ENCODE measurements around the gene LMF1. TPM values are rescaled to one million over a fixed set of nuclear protein-coding genes. Genes with fewer than 3 reads are reported as not detected.

LMF1 gene
- total RNA-seq, 1 donor from 2014 or later, result 26.2 TPM

- TF ChIP-seq CTCF (IDR thresholded peaks at IDR 0.05; ENCODE audit: unreplicated experiment), result no peak
- H3K4me1 Mint-ChIP-seq (ENCODE audit: low read depth), result no peaks in the 10 kb centered on the region
- no peak for DNase-seq (ENCODE audit: low spot score, unreplicated experiment)
- no peaks in the 10 kb centered on the region for H3K27me3 Mint-ChIP-seq
- H3K9me3 Mint-ChIP-seq (ENCODE audit: low read depth), result peaks cover 19% of the 10 kb centered on the region
- peaks cover 18% of the 10 kb centered on the region for H3K36me3 Mint-ChIP-seq (ENCODE audit: insufficient read depth)
- no peak overlapping the region for H3K4me3 Mint-ChIP-seq (ENCODE audit: low read depth)
- no peak overlapping the region for H3K27ac Mint-ChIP-seq
These were observed 122.1 kb downstream of the LMF1 start for GRCh38 chr16:848510-849253.

- H3K27me3 Mint-ChIP-seq, result no peaks in the 10 kb centered on the region
- H3K9me3 Mint-ChIP-seq (ENCODE audit: low read depth), result peaks cover 19% of the 10 kb centered on the region
- H3K4me1 Mint-ChIP-seq (ENCODE audit: low read depth), result no peaks in the 10 kb centered on the region
- TF ChIP-seq CTCF (IDR thresholded peaks at IDR 0.05; ENCODE audit: unreplicated experiment), result no peak
- no peak overlapping the region for H3K27ac Mint-ChIP-seq
- no peak overlapping the region for H3K4me3 Mint-ChIP-seq (ENCODE audit: low read depth)
- peaks cover 17% of the 10 kb centered on the region for H3K36me3 Mint-ChIP-seq (ENCODE audit: insufficient read depth)
- no peak for DNase-seq (ENCODE audit: low spot score, unreplicated experiment)
These were observed 122.9 kb downstream of the LMF1 start for GRCh38 chr16:847681-848445.

- Mint-ChIP-seq H3K27ac (no peak overlapping the region), H3K27me3 (no peaks in the 10 kb centered on the region), H3K36me3 (ENCODE audit: insufficient read depth) (peaks cover 17% of the 10 kb centered on the region), H3K4me1 (ENCODE audit: low read depth) (no peaks in the 10 kb centered on the region), H3K9me3 (ENCODE audit: low read depth) (peaks cover 19% of the 10 kb centered on the region), H3K4me3 (ENCODE audit: low read depth) (no peak overlapping the region)
- no peak for DNase-seq (ENCODE audit: low spot score, unreplicated experiment)
- no peak for TF ChIP-seq CTCF (IDR thresholded peaks at IDR 0.05; ENCODE audit: unreplicated experiment)
These were observed 123.6 kb downstream of the LMF1 start for GRCh38 chr16:847151-847550.

GRCh38 chr16:845351-845745 is 125.4 kb downstream of the LMF1 start:
- Mint-ChIP-seq H3K27me3 (no peaks in the 10 kb centered on the region), H3K27ac (no peak overlapping the region), H3K9me3 (ENCODE audit: low read depth) (peaks cover 13% of the 10 kb centered on the region), H3K4me1 (ENCODE audit: low read depth) (no peaks in the 10 kb centered on the region), H3K4me3 (ENCODE audit: low read depth) (no peak overlapping the region), H3K36me3 (ENCODE audit: insufficient read depth) (peaks cover 12% of the 10 kb centered on the region)
- TF ChIP-seq CTCF (IDR thresholded peaks at IDR 0.05; ENCODE audit: unreplicated experiment), result no peak
- no peak for DNase-seq (ENCODE audit: low spot score, unreplicated experiment)

GRCh38 chr16:844638-845350 is 126.0 kb downstream of the LMF1 start:
- Mint-ChIP-seq H3K4me3 (ENCODE audit: low read depth) (no peak overlapping the region), H3K36me3 (ENCODE audit: insufficient read depth) (peaks cover 6% of the 10 kb centered on the region), H3K27me3 (no peaks in the 10 kb centered on the region), H3K4me1 (ENCODE audit: low read depth) (no peaks in the 10 kb centered on the region), H3K27ac (no peak overlapping the region), H3K9me3 (ENCODE audit: low read depth) (peaks cover 8% of the 10 kb centered on the region)
- no peak for DNase-seq (ENCODE audit: low spot score, unreplicated experiment)
- TF ChIP-seq CTCF (IDR thresholded peaks at IDR 0.05; ENCODE audit: unreplicated experiment), result no peak

Data from progenitor cell of endocrine pancreas (in vitro differentiated cells).